ENCODE measurements around the gene LSS. TPM values are rescaled to one million over a fixed set of nuclear protein-coding genes. Genes with fewer than 3 reads are reported as not detected.
"Not testable (repeated sequence)": the region's sequence is repeated elsewhere in the genome, so short reads cannot be mapped to it uniquely, and the experiment has no call there.

LSS gene
- polyA plus RNA-seq, 5 donors = 27.5 to 57.9 (median 44.3) TPM

GRCh38 chr21:46207006-46207919, 21.3 kb downstream of the LSS start:
- no peak for DNase-seq

GRCh38 chr21:46206163-46207005, 22.2 kb downstream of the LSS start:
- DNase-seq = no peak

GRCh38 chr21:46205766-46206162, 22.8 kb downstream of the LSS start:
- DNase-seq = no peak

GRCh38 chr21:46205166-46205565, 23.4 kb downstream of the LSS start:
- no peak for DNase-seq

GRCh38 chr21:46203203-46203600, 25.4 kb downstream of the LSS start:
- DNase-seq = no peak

GRCh38 chr21:46202592-46203202, 25.9 kb downstream of the LSS start:
- no peak for DNase-seq

GRCh38 chr21:46200877-46201803, 27.4 kb downstream of the LSS start:
- not testable (repeated sequence) for DNase-seq

- no peak for DNase-seq
These were observed 28.9 kb downstream of the LSS start for GRCh38 chr21:46199436-46200373.

GRCh38 chr21:46196733-46197132, 31.8 kb downstream of the LSS start:
- no peak for DNase-seq

GRCh38 chr21:46195595-46196195, 32.9 kb downstream of the LSS start:
- no peak for DNase-seq

GRCh38 chr21:46194374-46195334, 33.9 kb downstream of the LSS start:
- no peak for DNase-seq

- no peak for DNase-seq
These were observed 34.7 kb downstream of the LSS start for GRCh38 chr21:46193829-46194373.

GRCh38 chr21:46191686-46192575, 36.6 kb downstream of the LSS start:
- no peak for DNase-seq

GRCh38 chr21:46191257-46191685, 37.3 kb downstream of the LSS start:
- no peak for DNase-seq

- no peak for DNase-seq
These were observed 38.0 kb downstream of the LSS start for GRCh38 chr21:46190491-46191131.

- no peak for DNase-seq
These were observed 38.5 kb downstream of the LSS start for GRCh38 chr21:46189959-46190490.
